ENCODE results near the gene HS3ST6. TPM values are rescaled to one million over a fixed set of nuclear protein-coding genes. Genes with fewer than 3 reads are reported as not detected.

HS3ST6 gene
- total and polyA plus RNA-seq, 2 of the 13 experiments (the other 11 are each of a cell fraction or from before 2014, with no cell fraction given) = not detected

DNA sequence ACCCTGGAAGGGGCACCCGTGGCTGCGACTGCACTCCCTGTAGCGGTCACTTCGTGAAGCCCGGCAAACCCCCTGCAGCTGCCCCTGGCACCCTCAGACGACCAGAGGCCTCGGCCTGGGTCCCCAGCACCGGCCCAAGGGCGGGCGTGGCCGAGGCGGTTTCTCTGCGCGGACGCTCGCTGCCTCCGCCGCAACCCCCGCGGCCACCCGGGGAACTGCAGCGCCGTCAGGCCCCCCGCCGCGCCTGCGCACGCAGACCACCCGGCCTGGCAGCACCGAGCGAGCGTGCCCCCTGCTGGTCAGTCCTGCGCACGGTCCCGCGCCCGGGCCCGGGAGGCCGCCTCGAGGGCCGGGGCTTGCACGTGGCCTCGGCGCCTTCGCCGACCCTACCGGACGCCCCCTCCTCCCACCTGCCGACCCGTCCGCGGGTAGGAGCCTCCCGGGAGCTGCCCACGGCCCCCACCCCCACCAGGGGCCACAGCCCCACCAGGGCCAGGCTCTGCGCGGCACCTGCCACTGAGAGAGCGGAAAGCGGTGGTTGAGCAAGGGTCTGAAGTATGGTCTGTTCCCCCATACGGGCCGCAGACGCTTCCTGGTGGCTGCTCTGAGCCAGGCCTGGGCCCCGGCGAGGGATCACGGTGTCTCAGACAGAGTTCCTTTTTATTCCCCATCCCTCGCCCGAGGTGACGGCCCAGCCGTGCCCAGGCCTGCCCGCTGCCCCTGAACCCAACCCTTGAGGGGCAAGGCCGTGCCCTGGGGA lies 11.5 kb upstream of the HS3ST6 start (continued):
- TF ChIP-seq, protein P1, sequence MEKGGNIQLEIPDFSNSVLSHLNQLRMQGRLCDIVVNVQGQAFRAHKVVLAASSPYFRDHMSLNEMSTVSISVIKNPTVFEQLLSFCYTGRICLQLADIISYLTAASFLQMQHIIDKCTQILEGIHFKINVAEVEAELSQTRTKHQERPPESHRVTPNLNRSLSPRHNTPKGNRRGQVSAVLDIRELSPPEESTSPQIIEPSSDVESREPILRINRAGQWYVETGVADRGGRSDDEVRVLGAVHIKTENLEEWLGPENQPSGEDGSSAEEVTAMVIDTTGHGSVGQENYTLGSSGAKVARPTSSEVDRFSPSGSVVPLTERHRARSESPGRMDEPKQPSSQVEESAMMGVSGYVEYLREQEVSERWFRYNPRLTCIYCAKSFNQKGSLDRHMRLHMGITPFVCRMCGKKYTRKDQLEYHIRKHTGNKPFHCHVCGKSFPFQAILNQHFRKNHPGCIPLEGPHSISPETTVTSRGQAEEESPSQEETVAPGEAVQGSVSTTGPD (CRISPR knock-in tag; IDR thresholded peaks at IDR 0.05) = no peak
- TF ChIP-seq ZSCAN12 (CRISPR knock-in tag; IDR thresholded peaks at IDR 0.05) (no peak), RFXANK (CRISPR knock-in tag; IDR thresholded peaks at IDR 0.05) (no peak), DNMT1 (CRISPR knock-in tag; IDR thresholded peaks at IDR 0.05) (peak; percentile 92; the same call in 1 of the 2 replicates), GFI1 (CRISPR knock-in tag; IDR thresholded peaks at IDR 0.05; ENCODE audit: borderline replicate concordance) (no peak), ETV6 (CRISPR knock-in tag; conservative IDR thresholded peaks at IDR 0.05) (no peak; the same call in 1 of the 2 replicates), SNAPC5 (CRISPR knock-in tag; IDR thresholded peaks at IDR 0.05; ENCODE audit: borderline replicate concordance) (no peak), SRSF9 (IDR thresholded peaks at IDR 0.05; ENCODE audit: borderline replicate concordance, insufficient read depth, low read depth, low read length, poor library complexity, severe bottlenecking) (no peak), ZNF101 (CRISPR knock-in tag; IDR thresholded peaks at IDR 0.05; ENCODE audit: borderline replicate concordance, low read depth) (no peak), FOXK2 (IDR thresholded peaks at IDR 0.05) (no peak), ZNF512 (CRISPR knock-in tag; IDR thresholded peaks at IDR 0.05) (no peak), EEA1 (CRISPR knock-in tag; IDR thresholded peaks at IDR 0.05; ENCODE audit: borderline replicate concordance) (peak; percentile 79; the same call in 1 of the 2 replicates), ARID3A (IDR thresholded peaks at IDR 0.05; ENCODE audit: low read depth, low read length) (no peak), ZSCAN31 (CRISPR knock-in tag; IDR thresholded peaks at IDR 0.05; ENCODE audit: low read depth) (peak; percentile 91), HOXA7 (CRISPR knock-in tag; IDR thresholded peaks at IDR 0.05) (no peak), JUNB (CRISPR knock-in tag; IDR thresholded peaks at IDR 0.05; ENCODE audit: borderline replicate concordance) (no peak), PRPF4 (IDR thresholded peaks at IDR 0.05; ENCODE audit: low read depth, low read length, poor library complexity, severe bottlenecking) (no peak), AGO1 (IDR thresholded peaks at IDR 0.05; ENCODE audit: low read depth, low read length, poor library complexity, severe bottlenecking) (no peak), ZNF234 (CRISPR knock-in tag; conservative IDR thresholded peaks at IDR 0.05) (no peak), ZNF24 (IDR thresholded peaks at IDR 0.05) (no peak), SPEN (CRISPR knock-in tag; IDR thresholded peaks at IDR 0.05; ENCODE audit: low read depth) (peak; percentile 87), POLR2G (IDR thresholded peaks at IDR 0.05; ENCODE audit: low read depth, low read length) (peak; percentile 60), CREB1 (IDR thresholded peaks at IDR 0.05) (no peak; the same call in 1 of the 2 replicates), CREB1 (CRISPR knock-in tag; IDR thresholded peaks at IDR 0.05) (no peak), ATF7-NPFF (CRISPR knock-in tag; IDR thresholded peaks at IDR 0.05; ENCODE audit: low read depth) (peak; percentile 80; the same call in 1 of the 2 replicates), ZSCAN21 (CRISPR knock-in tag; IDR thresholded peaks at IDR 0.05; ENCODE audit: borderline replicate concordance) (peak; percentile 90; the same call in 1 of the 2 replicates)
